ENCODE data around the gene POLG. TPM values are rescaled to one million over a fixed set of nuclear protein-coding genes. Genes with fewer than 3 reads are reported as not detected.

The POLG gene
- total RNA-seq, 1 donor, result 61.2 TPM

GRCh38 chr15:89328398-89329254, 6.0 kb downstream of the POLG start:
- peaks cover 63% of the 10 kb centered on the region for H4K20me1 ChIP-seq (ENCODE audit: insufficient read depth, low read length)
- no peaks in the 10 kb centered on the region for H3K9me3 ChIP-seq (ENCODE audit: low read depth, low read length)
- no peak overlapping the region for H3K4me3 ChIP-seq (ENCODE audit: insufficient read depth, low read length)
- no peak for TF ChIP-seq CTCF (IDR thresholded peaks at IDR 0.05; ENCODE audit: extremely low read depth, low read depth, low read length)
- H3K27ac ChIP-seq (ENCODE audit: low read depth, low read length), result no peak overlapping the region
- no peaks in the 10 kb centered on the region for H3K27me3 ChIP-seq (ENCODE audit: insufficient read depth, low read length)
- H3K4me2 ChIP-seq (ENCODE audit: insufficient read depth, low read length), result no peak overlapping the region
- H3K36me3 ChIP-seq (ENCODE audit: insufficient read depth, low read length), result peaks cover 93% of the 10 kb centered on the region
- H2AFZ ChIP-seq (ENCODE audit: low read length), result no peak overlapping the region
- peak; percentile 87 for DNase-seq (ENCODE audit: insufficient read length, low spot score, missing footprints)
- peaks cover 23% of the 10 kb centered on the region for H3K4me1 ChIP-seq (ENCODE audit: insufficient read depth, low read length)
- H3K79me2 ChIP-seq (ENCODE audit: insufficient read depth, low read length), result peaks cover 78% of the 10 kb centered on the region

DNA sequence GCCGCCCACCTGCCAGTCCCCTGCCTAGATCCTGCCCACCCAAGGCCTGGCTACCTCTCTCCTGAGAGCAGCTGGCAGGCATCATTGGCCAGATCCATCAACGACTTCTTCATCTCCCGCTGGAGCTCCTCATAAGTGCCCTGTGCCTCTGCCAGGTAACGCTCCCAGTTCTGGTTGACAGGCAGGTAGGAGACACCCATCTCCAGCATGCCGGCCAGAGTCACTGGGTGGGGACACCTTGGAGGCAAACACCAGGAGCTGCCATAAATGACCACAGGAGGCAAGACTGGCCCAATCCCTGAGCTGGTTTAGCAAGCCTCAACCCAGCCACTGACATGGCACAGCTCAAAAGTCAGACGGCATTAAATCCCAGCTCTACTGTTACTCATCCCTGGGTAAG, 7.5 kb downstream of the POLG start:
- Histone ChIP-seq H3K27ac (ENCODE audit: low read depth, low read length) (no peak overlapping the region), H4K20me1 (ENCODE audit: insufficient read depth, low read length) (peaks cover 57% of the 10 kb centered on the region), H3K27me3 (ENCODE audit: insufficient read depth, low read length) (no peaks in the 10 kb centered on the region), H3K4me2 (ENCODE audit: insufficient read depth, low read length) (no peak overlapping the region), H3K36me3 (ENCODE audit: insufficient read depth, low read length) (peaks cover 97% of the 10 kb centered on the region), H2AFZ (ENCODE audit: low read length) (no peak overlapping the region), H3K79me2 (ENCODE audit: insufficient read depth, low read length) (peaks cover 76% of the 10 kb centered on the region), H3K4me3 (ENCODE audit: insufficient read depth, low read length) (no peak overlapping the region), H3K4me1 (ENCODE audit: insufficient read depth, low read length) (peaks cover 10% of the 10 kb centered on the region), H3K9me3 (ENCODE audit: low read depth, low read length) (no peaks in the 10 kb centered on the region)
- DNase-seq (ENCODE audit: insufficient read length, low spot score, missing footprints), result peak; percentile 65
- TF ChIP-seq CTCF (IDR thresholded peaks at IDR 0.05; ENCODE audit: extremely low read depth, low read depth, low read length), result no peak

DNA sequence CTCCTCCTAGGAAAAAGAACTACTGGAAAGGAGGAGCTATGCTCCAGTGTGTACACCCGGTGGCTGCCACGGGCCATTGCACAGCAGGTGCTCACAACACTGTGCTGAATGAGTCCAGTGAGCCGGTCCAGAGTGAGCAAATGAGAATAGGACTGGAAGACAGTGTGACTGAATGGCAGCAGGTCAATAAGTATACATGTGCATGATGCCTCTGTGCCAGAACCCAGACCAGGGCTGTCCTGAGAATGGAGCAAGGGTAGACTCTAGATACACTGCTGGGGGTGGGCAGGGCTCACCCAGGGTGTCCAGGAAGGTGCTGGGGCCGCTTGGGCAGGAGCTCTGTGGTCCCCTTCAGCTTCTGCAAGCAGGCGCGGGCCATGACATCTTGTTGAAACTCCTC, 8.3 kb downstream of the POLG start:
- peaks cover 2% of the 10 kb centered on the region for H3K4me1 ChIP-seq (ENCODE audit: insufficient read depth, low read length)
- no peak overlapping the region for H3K4me3 ChIP-seq (ENCODE audit: insufficient read depth, low read length)
- peak; percentile 62 for DNase-seq (ENCODE audit: insufficient read length, low spot score, missing footprints)
- no peak for TF ChIP-seq CTCF (IDR thresholded peaks at IDR 0.05; ENCODE audit: extremely low read depth, low read depth, low read length)
- no peak overlapping the region for H3K27ac ChIP-seq (ENCODE audit: low read depth, low read length)
- H4K20me1 ChIP-seq (ENCODE audit: insufficient read depth, low read length), result peaks cover 54% of the 10 kb centered on the region
- H3K27me3 ChIP-seq (ENCODE audit: insufficient read depth, low read length), result no peaks in the 10 kb centered on the region
- peaks cover 70% of the 10 kb centered on the region for H3K79me2 ChIP-seq (ENCODE audit: insufficient read depth, low read length)
- no peaks in the 10 kb centered on the region for H3K9me3 ChIP-seq (ENCODE audit: low read depth, low read length)
- H3K4me2 ChIP-seq (ENCODE audit: insufficient read depth, low read length), result no peak overlapping the region
- peaks cover 97% of the 10 kb centered on the region for H3K36me3 ChIP-seq (ENCODE audit: insufficient read depth, low read length)
- no peak overlapping the region for H2AFZ ChIP-seq (ENCODE audit: low read length)

- peaks cover 97% of the 10 kb centered on the region for H3K36me3 ChIP-seq (ENCODE audit: insufficient read depth, low read length)
These were observed 9.4 kb downstream of the POLG start for GRCh38 chr15:89325039-89325803.

More at GRCh38 chr15:89325039-89325803, 9.4 kb downstream of the POLG start:
- no peak for TF ChIP-seq CTCF (IDR thresholded peaks at IDR 0.05; ENCODE audit: extremely low read depth, low read depth, low read length)
- H3K79me2 ChIP-seq (ENCODE audit: insufficient read depth, low read length), result peaks cover 66% of the 10 kb centered on the region
- H3K4me3 ChIP-seq (ENCODE audit: insufficient read depth, low read length), result no peak overlapping the region
- no peak overlapping the region for H3K4me2 ChIP-seq (ENCODE audit: insufficient read depth, low read length)
- no peak overlapping the region for H3K27ac ChIP-seq (ENCODE audit: low read depth, low read length)
- no peak for DNase-seq (ENCODE audit: insufficient read length, low spot score, missing footprints)
- H3K9me3 ChIP-seq (ENCODE audit: low read depth, low read length), result no peaks in the 10 kb centered on the region
- H2AFZ ChIP-seq (ENCODE audit: low read length), result no peak overlapping the region
- no peaks in the 10 kb centered on the region for H3K4me1 ChIP-seq (ENCODE audit: insufficient read depth, low read length)
- H3K27me3 ChIP-seq (ENCODE audit: insufficient read depth, low read length), result no peaks in the 10 kb centered on the region
- peaks cover 48% of the 10 kb centered on the region for H4K20me1 ChIP-seq (ENCODE audit: insufficient read depth, low read length)
